ENCODE data around the gene MORF4L2. TPM values are rescaled to one million over a fixed set of nuclear protein-coding genes. Genes with fewer than 3 reads are reported as not detected.
A peak's percentile ranks its signal among the peaks of the same experiment; 100 is the strongest.

Gene MORF4L2
- total RNA-seq, 1 donor from 2014 or later: 514 TPM

DNA sequence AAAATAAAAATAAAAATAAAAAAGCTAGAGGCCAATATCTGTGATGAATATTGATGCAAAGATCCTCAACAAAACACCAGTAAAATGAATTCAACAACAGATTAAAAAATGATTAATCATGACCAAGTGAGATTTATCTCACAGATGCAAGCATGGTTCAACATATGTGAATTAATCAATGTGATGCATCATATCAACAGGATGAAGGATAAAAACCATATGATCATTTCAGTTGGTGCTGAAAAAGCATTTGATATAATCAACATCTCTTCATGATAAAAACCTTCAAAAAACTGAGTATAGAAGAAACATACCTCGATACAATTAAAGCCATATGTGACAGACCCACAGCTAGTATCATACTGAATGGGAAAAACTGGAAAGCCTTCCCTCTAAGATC lies 38.9 kb downstream of the MORF4L2 start:
- no peaks in the 10 kb centered on the region for H3K9me3 ChIP-seq (ENCODE audit: insufficient read depth, low read depth, low read length)
- no peak overlapping the region for H3K27ac ChIP-seq (ENCODE audit: low read depth, low read length)
- H3K4me1 ChIP-seq (ENCODE audit: insufficient read depth, low read length): no peaks in the 10 kb centered on the region
- Mint-ChIP-seq H3K27me3 (ENCODE audit: low read depth, unreplicated experiment) (no peaks in the 10 kb centered on the region), H3K4me1 (ENCODE audit: low read depth, unreplicated experiment) (no peaks in the 10 kb centered on the region), H3K27ac (ENCODE audit: unreplicated experiment) (no peak overlapping the region), H3K9me3 (ENCODE audit: unreplicated experiment) (no peaks in the 10 kb centered on the region), H3K4me3 (ENCODE audit: unreplicated experiment) (no peak overlapping the region), H3K36me3 (ENCODE audit: low read depth, unreplicated experiment) (no peaks in the 10 kb centered on the region)
- no peaks in the 10 kb centered on the region for H3K27me3 ChIP-seq (ENCODE audit: insufficient read depth, low read length)
- H4K20me1 ChIP-seq (ENCODE audit: insufficient read depth, low read length): no peaks in the 10 kb centered on the region
- DNase-seq (ENCODE audit: low read depth): no peak
- no peak overlapping the region for H3K4me3 ChIP-seq (ENCODE audit: insufficient read depth, low read depth, low read length)
- FAIRE-seq: no peak
- no peaks in the 10 kb centered on the region for H3K79me2 ChIP-seq (ENCODE audit: insufficient read depth, low read length)
- no peak overlapping the region for H3K4me2 ChIP-seq (ENCODE audit: low read length)
- TF ChIP-seq, protein P1, sequence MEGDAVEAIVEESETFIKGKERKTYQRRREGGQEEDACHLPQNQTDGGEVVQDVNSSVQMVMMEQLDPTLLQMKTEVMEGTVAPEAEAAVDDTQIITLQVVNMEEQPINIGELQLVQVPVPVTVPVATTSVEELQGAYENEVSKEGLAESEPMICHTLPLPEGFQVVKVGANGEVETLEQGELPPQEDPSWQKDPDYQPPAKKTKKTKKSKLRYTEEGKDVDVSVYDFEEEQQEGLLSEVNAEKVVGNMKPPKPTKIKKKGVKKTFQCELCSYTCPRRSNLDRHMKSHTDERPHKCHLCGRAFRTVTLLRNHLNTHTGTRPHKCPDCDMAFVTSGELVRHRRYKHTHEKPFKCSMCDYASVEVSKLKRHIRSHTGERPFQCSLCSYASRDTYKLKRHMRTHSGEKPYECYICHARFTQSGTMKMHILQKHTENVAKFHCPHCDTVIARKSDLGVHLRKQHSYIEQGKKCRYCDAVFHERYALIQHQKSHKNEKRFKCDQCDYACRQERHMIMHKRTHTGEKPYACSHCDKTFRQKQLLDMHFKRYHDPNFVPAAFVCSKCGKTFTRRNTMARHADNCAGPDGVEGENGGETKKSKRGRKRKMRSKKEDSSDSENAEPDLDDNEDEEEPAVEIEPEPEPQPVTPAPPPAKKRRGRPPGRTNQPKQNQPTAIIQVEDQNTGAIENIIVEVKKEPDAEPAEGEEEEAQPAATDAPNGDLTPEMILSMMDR (IDR thresholded peaks at IDR 0.05; ENCODE audit: insufficient read depth, low read depth, low read length): no peak
- TF ChIP-seq EZH2 (IDR thresholded peaks at IDR 0.05; ENCODE audit: insufficient read depth, low read length): no peak
- no peaks in the 10 kb centered on the region for H3K36me3 ChIP-seq (ENCODE audit: insufficient read depth, low read length)
- H2AFZ ChIP-seq (ENCODE audit: low read depth, low read length): no peak overlapping the region
- no peak overlapping the region for H3K9ac ChIP-seq (ENCODE audit: low read length)

DNA sequence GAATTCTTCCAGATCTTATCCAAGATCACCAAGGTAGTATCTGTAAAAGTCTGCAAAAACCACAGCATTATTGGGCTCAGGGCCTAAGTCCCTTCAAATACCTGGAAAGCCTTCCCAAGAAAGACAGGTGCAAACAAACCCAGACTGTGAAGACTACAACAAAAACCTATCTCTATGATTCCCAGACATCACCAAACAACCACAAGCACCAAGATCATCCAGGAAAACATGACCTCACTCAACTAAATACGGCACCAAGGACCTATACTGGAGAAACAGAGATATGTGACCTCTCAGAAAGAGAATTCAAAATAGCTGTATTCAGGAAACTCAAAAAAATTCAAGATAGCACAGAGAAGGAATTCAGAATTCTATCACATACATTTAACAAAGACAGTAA lies 42.4 kb downstream of the MORF4L2 start:
- Histone ChIP-seq H2AFZ (ENCODE audit: low read depth, low read length) (no peak overlapping the region), H3K4me1 (ENCODE audit: insufficient read depth, low read length) (peaks cover 7% of the 10 kb centered on the region), H3K27ac (ENCODE audit: low read depth, low read length) (no peak overlapping the region), H3K79me2 (ENCODE audit: insufficient read depth, low read length) (no peaks in the 10 kb centered on the region), H3K9ac (ENCODE audit: low read length) (no peak overlapping the region), H3K4me2 (ENCODE audit: low read length) (no peak overlapping the region), H4K20me1 (ENCODE audit: insufficient read depth, low read length) (no peaks in the 10 kb centered on the region), H3K4me3 (ENCODE audit: insufficient read depth, low read depth, low read length) (no peak overlapping the region), H3K9me3 (ENCODE audit: insufficient read depth, low read depth, low read length) (no peaks in the 10 kb centered on the region), H3K36me3 (ENCODE audit: insufficient read depth, low read length) (no peaks in the 10 kb centered on the region), H3K27me3 (ENCODE audit: insufficient read depth, low read length) (no peaks in the 10 kb centered on the region)
- DNase-seq (ENCODE audit: low read depth) (no peak), FAIRE-seq (peak; percentile 80)
- no peaks in the 10 kb centered on the region for H3K36me3 Mint-ChIP-seq (ENCODE audit: low read depth, unreplicated experiment)
- H3K4me3 Mint-ChIP-seq (ENCODE audit: unreplicated experiment): no peak overlapping the region
- H3K27ac Mint-ChIP-seq (ENCODE audit: unreplicated experiment): no peak overlapping the region
- no peaks in the 10 kb centered on the region for H3K9me3 Mint-ChIP-seq (ENCODE audit: unreplicated experiment)
- TF ChIP-seq EZH2 (IDR thresholded peaks at IDR 0.05; ENCODE audit: insufficient read depth, low read length): no peak
- TF ChIP-seq, protein P1 (IDR thresholded peaks at IDR 0.05; ENCODE audit: insufficient read depth, low read depth, low read length): no peak
- peaks cover 6% of the 10 kb centered on the region for H3K4me1 Mint-ChIP-seq (ENCODE audit: low read depth, unreplicated experiment)
- no peaks in the 10 kb centered on the region for H3K27me3 Mint-ChIP-seq (ENCODE audit: low read depth, unreplicated experiment)

DNA sequence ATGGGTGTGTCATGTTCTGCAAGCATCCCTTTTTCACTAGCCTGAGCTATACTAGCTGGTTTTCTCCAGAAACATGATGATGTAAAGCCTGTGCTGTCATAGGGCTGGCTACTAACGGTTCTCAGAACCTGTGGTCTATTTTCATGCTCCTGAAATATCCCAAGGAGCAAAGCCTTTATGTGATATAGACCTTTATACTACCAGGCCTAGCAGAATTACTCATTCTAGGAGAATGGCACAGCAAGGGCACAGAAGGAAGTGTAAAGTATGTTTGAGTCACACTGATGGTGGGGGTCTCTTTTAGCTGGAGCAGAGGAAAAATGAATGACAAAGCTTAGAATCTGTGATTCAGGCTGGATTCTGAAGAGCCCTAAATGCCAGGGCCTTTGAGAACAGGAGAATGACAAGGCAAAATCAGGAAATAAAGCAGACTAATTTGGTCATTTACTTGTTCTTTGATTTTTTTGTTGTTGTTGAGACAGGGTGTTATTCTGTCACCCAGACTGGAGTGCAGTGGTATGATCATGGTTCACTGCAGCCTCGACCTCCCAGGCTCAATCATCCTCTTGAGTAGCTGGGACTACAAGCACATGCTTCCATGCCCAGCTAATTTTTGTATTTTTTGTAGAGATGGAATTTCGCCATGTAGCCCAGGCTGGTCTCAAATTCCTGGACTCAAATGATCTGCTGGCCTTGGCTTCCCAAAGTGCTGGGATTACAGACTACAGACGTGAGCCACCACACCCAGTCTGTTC lies 45.9 kb downstream of the MORF4L2 start:
- H3K9me3 Mint-ChIP-seq (ENCODE audit: unreplicated experiment): no peaks in the 10 kb centered on the region

More for the DNA sequence above, 45.9 kb downstream of the MORF4L2 start:
- Mint-ChIP-seq H3K27me3 (ENCODE audit: low read depth, unreplicated experiment) (no peaks in the 10 kb centered on the region), H3K4me1 (ENCODE audit: low read depth, unreplicated experiment) (peaks cover 12% of the 10 kb centered on the region), H3K27ac (ENCODE audit: unreplicated experiment) (peak overlapping the region; percentile 88), H3K4me3 (ENCODE audit: unreplicated experiment) (no peak overlapping the region), H3K36me3 (ENCODE audit: low read depth, unreplicated experiment) (no peaks in the 10 kb centered on the region)
- no peaks in the 10 kb centered on the region for H4K20me1 ChIP-seq (ENCODE audit: insufficient read depth, low read length)
- FAIRE-seq (peak; percentile 88), DNase-seq (ENCODE audit: low read depth) (peak; percentile 42)
- H3K4me2 ChIP-seq (ENCODE audit: low read length): peak overlapping the region; percentile 52
- no peaks in the 10 kb centered on the region for H3K36me3 ChIP-seq (ENCODE audit: insufficient read depth, low read length)
- H3K9me3 ChIP-seq (ENCODE audit: insufficient read depth, low read depth, low read length): no peaks in the 10 kb centered on the region
- peak overlapping the region; percentile 55 for H3K27ac ChIP-seq (ENCODE audit: low read depth, low read length)
- H3K4me3 ChIP-seq (ENCODE audit: insufficient read depth, low read depth, low read length): no peak overlapping the region
- no peaks in the 10 kb centered on the region for H3K27me3 ChIP-seq (ENCODE audit: insufficient read depth, low read length)
- H3K79me2 ChIP-seq (ENCODE audit: insufficient read depth, low read length): no peaks in the 10 kb centered on the region
- H3K4me1 ChIP-seq (ENCODE audit: insufficient read depth, low read length): peaks cover 24% of the 10 kb centered on the region
- H3K9ac ChIP-seq (ENCODE audit: low read length): peak overlapping the region; percentile 39
- no peak overlapping the region for H2AFZ ChIP-seq (ENCODE audit: low read depth, low read length)
- TF ChIP-seq, protein P1 (IDR thresholded peaks at IDR 0.05; ENCODE audit: insufficient read depth, low read depth, low read length): no peak
- TF ChIP-seq EZH2 (IDR thresholded peaks at IDR 0.05; ENCODE audit: insufficient read depth, low read length): no peak

All from astrocyte (in vitro differentiated cells and primary cell).